Jurkat, Clone E6-1 (cell line): Measurements from ENCODE around the gene RAB3C.

Source experiments
- DNase-seq: peaks from one replicate; pipeline ENCODE4 v3.0.0-alpha.2; 2011; ENCODE audit warnings: low read depth, low spot score
- H3K4me3 ChIP-seq: 2 replicates; pipeline ENCODE4 v1.5.1; 2011; ENCODE audit warnings: mild to moderate bottlenecking, low read length, control low read depth, moderate library complexity

RAB3C gene

DNA sequence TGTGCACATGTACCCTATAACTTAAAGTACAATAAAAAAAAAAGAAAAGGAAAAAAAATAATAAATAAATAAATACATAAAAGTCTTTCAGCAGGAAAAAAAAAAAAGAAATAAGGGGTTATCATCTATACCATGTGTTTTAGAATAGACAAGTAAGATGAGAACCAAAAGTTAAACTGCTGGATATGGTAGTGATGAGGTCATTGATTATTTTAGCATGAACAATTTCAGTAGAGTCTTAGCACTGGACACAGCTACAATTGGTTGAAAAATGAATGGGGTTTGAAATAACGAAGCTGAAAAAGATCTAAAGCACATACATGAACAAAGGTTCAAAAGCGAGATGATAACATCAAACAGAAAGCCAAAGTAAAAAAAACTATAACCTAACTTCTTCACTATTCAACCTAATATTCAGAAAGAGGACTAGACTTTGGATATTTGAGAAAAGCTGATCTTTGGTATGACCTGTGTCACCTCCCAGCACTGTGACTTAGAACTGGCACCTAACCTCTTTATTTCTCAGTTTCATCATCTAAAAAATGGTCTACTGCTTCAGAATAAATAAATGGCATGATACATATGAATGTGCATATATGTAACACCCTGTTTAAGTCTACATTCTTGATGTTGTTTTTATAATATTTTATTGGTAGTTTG lies 133.3 kb downstream of the RAB3C start:
- no peak for DNase-seq
- no peak overlapping the region for H3K4me3 ChIP-seq

DNA sequence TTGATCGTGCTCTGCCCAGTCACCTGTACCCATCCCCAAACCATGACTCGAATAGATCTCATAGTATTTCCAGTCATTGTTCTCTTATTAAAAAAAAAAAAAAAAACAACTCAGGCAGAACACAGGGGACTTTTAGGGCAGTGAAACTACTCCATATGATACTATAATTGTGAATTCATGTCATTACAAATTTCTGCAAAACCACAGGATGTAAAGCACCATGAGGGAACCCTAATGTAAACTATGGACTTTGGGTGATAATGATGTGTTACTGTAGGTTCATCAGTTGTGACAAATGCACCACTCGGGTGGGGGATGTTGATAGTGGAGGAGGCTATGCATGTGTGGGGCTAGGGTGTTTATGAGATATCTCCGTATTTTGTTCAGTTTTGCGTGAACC lies 133.8 kb downstream of the RAB3C start:
- DNase-seq: no peak
- H3K4me3 ChIP-seq: no peak overlapping the region

DNA sequence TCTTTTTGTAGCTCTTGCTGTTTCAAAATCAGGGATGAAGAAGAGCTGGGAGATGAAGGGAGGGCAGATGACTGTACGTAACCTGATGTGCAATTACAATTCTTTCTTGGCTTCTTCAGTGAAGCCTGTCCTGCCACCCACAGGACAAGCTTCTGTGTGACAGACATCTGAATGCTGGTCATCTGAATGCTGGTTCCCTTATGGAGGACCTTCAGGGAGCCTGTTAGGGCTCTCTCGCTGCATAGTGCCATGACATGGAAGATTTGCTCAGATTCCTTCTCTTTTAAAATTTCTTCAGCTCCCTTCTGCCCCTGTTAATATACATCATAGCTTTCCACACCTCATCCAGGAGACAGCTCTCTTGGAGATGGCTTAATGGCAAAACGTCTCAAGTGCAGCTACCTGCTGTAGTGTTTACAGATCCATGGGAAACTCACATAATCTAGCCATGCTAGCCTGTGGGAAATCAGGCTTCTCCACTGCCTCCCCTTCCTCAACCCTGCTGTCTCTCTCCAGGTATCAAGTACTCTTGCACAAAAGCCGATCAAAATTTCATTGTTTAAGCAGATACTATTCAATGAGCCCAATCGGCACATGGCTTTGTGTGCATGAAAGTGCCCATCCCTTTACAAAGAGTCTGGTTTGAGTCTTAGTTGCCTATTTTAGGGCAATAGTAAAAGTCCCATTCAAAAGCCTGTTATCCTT lies 134.6 kb downstream of the RAB3C start:
- H3K4me3 ChIP-seq: no peak overlapping the region
- no peak for DNase-seq

DNA sequence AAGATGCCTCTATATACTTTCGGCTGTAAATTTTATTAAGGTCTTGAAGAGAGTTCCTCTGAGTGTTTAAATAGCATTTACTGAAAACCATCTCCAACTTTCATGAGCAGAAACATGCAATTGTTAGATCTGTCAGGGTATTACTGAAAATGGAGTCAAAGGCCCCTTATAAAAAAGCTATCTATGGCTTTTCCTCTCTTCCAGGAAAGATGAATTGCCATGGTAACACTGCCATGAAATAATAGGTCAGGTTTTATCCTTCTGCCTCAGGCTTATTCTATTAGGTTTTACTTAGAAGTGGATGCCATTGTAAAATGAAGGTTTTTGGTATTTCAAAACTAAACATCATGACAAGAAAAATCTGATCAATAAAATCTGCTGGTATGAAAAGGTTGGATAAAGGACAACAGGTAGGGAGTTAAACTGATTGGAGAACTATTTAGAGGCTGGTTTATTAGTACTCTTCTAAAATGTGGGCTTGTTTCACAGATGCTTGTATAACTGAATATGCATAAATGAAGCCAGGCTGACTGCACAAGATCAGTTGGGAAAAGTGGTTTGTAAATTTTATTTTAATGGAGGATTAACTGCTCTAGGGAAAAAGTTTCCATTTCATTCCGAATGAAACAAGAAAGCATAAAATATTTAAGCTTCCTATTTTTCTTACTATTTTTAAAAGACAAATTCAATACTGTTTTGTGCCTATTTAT lies 135.5 kb downstream of the RAB3C start:
- DNase-seq: no peak
- H3K4me3 ChIP-seq: no peak overlapping the region

DNA sequence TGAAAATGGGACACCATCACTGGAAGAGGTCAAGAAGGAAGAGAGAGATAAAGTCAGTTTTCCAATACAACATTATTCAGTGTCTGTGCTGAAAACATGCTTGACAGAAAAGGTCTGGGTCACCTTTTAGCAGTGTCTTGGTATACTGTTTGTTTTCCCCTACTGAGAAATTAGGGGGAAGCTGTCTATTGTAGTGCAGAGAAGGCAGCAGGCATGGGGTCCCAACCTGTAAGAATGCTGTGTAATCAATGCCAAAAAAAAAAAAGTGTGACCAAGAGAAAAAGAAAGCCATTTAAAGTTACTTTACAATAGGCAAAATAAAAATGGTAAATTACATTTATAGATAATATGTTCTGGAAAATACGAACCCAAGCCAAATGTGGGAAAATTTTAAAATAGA lies 139.3 kb downstream of the RAB3C start:
- H3K4me3 ChIP-seq: no peak overlapping the region
- DNase-seq: no peak

DNA sequence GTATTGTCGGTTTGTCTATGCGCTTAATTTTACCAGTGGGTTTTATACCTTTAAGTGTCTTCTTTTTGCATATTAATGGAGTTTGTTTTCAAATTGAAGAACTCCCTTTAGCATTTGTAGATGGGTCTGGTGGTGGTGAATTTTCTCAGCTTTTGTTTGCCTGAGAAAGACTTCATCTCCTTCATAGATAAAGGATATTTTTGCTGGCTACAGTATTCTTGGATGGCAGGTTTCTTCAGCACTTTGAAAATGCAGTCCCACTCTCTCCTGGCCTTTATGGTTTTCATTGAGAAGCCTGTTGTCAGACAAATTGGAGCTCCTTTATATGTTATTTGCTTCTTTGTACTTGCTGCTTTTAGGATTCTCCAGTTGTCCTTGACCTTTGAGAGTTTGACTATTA lies 142.1 kb downstream of the RAB3C start:
- no peak overlapping the region for H3K4me3 ChIP-seq
- no peak for DNase-seq

DNA sequence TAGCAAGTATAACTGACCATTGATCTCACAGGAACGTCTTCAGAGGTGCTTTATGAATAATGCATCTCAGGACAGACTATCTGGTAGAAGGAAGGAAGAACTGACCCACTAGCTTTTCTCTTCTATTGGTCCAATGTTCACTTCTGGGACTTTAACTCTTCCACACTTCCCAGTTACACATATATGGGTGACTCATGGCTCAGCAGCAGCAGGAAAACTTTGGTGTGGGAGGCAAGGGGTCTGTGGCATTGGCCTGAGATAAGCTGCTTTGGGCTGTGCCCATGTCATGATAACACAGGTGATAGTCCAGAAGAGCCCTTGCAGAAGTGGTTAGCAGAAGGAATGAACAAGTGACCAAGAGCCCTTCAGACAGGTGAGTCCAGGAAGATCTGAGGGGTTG lies 148.8 kb downstream of the RAB3C start:
- DNase-seq: no peak
- H3K4me3 ChIP-seq: no peak overlapping the region

DNA sequence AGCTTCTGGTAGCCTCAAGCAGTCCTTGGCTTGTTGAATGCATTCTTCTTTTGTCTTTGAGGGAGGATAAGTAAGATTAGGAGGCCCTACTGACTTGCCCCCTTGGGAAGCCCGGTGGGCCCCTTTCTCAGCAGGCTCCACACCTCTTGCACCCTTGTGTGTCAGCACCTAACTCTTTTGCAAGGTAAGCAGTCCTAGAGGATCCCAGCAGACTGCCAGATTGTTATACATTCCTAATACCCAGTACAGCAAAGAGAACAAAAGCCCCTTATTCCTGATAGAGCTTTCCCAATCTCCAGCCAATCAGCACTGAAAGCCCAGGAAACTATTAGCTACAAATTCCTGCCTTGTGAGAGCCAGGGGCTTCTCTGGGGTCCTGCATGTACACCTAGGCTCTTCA lies 152.8 kb downstream of the RAB3C start:
- no peak for DNase-seq
- no peak overlapping the region for H3K4me3 ChIP-seq

DNA sequence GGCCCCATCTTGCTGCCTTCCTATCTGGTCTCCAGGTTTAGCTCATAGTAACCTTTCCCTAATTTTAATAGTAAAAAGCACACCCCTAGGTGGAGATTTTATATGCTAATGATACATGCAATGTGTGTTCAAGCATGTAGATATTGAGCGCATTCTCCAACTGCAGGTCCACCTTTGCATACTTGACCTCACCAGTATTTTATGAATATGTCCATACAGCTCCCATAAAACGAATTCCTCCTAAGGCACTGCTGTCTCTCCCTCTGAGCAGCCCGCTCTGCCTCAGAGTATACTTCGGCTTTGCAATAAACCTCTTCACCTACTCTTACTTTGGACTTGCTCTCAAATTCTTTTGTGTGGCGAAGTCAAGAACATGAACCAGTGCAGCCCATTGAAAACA lies 153.3 kb downstream of the RAB3C start:
- no peak for DNase-seq
- no peak overlapping the region for H3K4me3 ChIP-seq

DNA sequence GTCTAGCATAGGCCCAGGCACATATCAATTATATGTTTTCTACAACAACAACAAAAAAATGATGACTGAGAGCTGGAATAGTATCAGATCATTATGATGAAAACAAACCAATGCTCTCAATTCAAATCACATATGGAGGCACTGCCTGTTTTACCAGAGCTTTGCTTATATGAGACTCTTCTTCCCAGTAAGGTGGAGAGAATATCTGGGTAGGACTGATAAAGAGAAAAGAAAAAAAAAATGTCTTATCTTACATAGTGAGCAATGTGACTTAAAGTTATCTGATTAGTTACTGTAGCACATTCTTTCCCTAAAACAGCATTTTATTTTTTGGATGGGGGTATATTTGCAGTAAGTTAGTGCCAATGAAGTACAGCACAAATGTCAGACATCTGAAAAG lies 154.8 kb downstream of the RAB3C start:
- DNase-seq: no peak
- no peak overlapping the region for H3K4me3 ChIP-seq

DNA sequence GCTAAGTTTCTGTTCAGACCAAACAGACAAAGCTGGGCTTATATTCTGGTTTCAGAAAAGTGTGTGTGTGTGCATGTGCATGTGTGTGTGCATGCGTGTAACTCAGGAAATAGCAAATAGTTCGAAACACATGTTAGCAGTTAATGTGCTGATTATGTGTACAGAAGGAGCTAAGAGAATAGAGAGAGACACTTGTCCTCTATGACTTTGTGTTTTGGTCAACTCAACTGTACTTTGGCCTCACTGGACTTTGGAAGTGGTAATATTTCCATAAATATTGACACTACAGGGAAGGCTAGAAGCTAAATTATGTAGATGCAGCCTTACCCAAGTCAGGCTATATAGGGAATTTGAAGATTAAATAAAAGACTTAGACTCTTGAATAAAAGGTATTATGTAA lies 155.5 kb downstream of the RAB3C start:
- no peak overlapping the region for H3K4me3 ChIP-seq
- no peak for DNase-seq

DNA sequence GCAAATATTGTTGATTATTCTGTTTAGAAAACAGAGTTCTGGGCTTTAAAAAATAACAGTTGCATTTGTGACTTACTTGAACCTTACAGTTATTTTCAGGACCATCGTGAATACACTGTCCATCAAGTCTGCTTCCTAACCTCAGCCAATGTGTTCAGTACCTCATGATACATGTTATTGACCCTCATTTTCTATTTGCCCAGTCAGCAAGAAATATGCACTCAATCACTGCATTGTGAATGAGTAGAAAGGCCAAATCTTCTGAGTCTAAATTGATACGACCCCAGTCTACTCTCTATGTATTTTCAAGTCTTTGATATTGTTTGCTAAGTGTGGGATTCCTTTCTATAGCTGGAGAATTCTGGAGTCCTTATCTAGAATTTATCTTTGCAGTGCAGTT lies 156.2 kb downstream of the RAB3C start:
- no peak overlapping the region for H3K4me3 ChIP-seq
- no peak for DNase-seq

DNA sequence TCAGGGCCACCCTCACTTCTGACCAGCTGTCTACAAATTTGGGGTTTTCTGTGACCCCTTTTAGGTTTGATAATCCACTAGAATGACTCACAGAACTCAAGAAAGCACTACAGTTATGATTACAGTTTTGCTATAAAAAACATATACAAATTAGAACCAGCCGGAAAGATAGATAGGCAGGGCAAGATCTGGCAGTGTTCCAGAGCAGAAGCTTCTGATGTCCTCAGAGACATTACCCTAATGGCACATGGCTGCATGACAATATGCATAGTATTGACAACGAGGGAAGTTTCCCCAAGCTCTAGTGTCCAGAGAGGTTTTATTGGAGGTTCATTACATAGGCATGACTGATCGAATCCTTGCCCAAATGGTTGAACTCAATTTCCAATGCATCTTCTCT lies 158.1 kb downstream of the RAB3C start:
- H3K4me3 ChIP-seq: no peak overlapping the region
- DNase-seq: no peak

DNA sequence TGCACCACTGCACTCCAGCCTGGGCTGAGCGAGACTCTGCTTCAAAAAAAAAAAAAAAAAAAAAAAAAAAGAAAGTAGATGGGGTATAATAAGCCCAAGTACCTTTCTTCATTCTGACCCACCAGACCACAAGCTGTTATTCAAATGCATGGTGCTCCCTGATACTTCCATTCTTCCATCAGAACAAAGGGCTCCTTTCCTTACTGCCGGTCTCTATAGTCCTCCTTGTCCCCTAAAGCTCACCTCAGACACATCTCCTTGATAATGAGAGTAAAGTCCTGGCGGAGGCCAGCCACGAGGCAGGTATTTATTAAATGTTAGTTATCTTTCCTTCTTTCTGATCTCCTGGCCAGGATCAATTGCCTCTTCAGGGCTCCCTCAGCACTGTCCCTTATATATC lies 162.5 kb downstream of the RAB3C start:
- no peak overlapping the region for H3K4me3 ChIP-seq
- DNase-seq: no peak

DNA sequence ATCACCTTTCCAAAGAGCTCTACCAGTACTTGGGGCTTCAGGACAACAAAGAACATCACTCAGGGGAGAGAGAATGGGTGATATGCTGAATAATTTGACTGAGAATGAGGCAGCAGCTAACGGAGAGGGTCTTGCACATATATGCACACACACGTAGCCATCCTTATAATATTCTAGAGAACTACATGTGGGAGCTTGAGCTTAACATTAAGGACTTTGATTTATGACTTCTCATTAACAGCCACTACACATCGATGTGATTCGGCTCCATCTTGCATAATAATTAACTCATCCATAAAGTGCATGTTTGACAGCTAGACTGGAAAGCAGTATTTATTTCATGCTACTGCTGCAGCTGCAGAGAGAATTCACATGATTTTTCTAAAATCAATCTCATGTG lies 163.4 kb downstream of the RAB3C start:
- no peak for DNase-seq
- no peak overlapping the region for H3K4me3 ChIP-seq

DNA sequence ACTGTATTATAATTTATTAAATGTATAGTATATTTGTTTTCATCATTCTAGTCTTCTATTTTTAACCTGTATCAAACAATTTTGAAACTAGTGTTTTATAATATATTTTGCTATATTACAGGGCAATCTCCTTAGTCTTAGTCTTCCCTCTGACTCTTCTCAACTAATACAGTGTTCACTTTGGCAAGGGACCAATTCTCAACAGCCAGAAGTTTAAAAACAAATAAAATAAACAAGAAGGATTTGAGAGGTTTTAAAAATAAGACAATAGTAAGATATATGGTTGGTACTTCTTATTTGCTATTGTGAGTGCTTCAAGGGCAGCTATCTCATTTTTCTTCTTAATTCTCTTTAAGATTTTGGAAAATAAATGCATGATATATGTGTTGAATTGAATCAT lies 167.2 kb downstream of the RAB3C start:
- H3K4me3 ChIP-seq: no peak overlapping the region
- DNase-seq: no peak

DNA sequence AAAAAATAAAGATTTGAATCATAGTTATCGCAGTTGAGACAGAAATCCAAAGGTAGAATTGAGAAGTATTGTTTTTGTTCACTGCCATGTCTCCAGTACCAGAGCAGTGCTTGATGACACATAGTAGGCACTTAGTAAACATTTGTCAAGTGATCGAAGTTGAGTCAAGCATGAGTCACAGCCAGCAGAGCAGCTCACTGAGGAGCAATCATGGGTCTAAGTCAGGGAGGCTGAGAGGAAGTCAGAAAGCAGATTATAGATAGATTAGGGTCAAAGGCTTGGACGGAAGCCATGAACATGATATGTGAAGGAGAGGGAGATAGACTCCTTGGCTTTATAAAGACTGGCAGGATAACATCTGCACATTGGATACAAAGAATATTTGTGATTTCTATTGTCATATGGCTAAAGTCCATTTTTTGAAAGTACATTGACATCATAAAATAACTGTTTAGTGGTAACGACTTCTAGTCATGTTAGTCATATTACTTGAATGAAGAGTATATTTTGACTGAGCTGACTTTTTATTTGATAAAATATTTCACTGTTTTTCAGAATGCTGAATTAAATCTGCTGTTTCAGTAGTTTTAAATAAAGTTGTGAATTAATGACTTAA lies 168.5 kb downstream of the RAB3C start:
- DNase-seq: no peak
- H3K4me3 ChIP-seq: no peak overlapping the region

DNA sequence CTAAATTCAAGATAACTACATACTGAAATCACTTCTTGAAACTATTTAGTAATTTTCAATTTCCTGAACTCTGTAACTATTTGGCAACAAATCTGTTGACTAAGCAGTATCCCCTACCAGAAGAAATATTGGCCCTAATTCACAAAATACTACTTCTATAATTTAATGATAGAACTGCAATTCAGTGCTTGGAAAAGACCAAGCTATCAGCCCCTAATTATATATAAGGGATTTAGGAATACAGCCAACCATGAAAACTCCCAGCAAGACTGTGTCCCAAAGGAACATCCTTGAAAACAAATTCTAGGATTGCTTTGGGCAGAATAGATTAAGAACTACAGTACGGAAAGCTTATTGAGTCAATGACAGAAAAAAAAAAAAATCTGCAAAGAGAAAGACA lies 169.2 kb downstream of the RAB3C start:
- no peak overlapping the region for H3K4me3 ChIP-seq
- no peak for DNase-seq

DNA sequence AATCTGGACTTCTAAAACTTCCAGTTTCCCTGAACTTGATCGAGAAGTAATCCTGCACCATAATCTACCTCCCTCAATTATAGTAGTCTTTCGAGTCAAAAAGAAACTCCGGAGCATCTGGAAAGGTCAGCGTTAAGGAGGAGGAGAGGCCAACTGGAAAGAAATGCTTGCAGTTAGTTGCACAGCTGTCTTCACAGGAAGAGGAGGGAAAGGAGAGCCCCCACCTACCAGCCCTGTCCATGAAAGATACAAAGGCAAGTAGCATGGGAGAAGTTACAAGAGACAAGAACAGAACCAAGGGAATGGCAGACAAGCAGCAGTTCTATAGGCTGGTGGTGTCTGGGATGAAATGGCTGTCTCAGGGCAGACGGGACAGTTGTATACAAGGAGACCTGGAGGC lies 170.6 kb downstream of the RAB3C start:
- DNase-seq: no peak
- H3K4me3 ChIP-seq: no peak overlapping the region

DNA sequence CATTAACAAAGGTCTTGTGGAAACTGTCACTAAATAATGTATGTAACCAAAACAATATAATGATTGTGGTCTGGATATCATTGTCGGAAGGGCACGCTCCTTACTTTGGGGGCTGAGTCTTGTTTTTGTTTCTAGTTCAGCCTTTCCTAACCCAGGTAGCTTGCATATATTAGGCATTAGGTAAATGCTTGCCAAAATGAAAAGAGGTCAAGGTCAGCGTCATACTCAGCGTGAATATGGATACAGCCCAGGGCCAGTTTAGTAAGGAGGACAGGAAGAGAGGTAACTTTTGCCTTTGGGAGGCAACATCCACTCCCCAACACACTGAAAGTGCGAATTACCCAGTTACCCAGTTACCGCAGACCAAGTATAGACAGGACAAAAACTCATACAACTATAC lies 171.4 kb downstream of the RAB3C start:
- DNase-seq: no peak
- H3K4me3 ChIP-seq: no peak overlapping the region
